Transverse colon (tissue), 4 donors: ENCODE data around the gene ATP9A. TPM values are rescaled to one million over a fixed set of nuclear protein-coding genes. Genes with fewer than 3 reads are reported as not detected.

Experiments used
- DNase-seq: peaks from one replicate; pipeline ENCODE4 v3.0.0-alpha.2; 2019
- H3K27ac ChIP-seq, 4 donors: fragments of 200-600 bp; sonication (generic); 2 replicates each; pipeline ENCODE4 v1.5.1; 2016 to 2018; ENCODE audit warnings: inconsistent platforms in 4 of 4
- H3K27me3 ChIP-seq: fragments of 200-600 bp; sonication (generic); 2 replicates; pipeline ENCODE4 v1.5.1; 2017; ENCODE audit warnings: inconsistent platforms
- H3K36me3 ChIP-seq, 4 donors: fragments of 200-600 bp; sonication (generic); 2 replicates each; pipeline ENCODE4 v1.5.1; 2017 to 2019; ENCODE audit warnings: inconsistent platforms in 4 of 4
- H3K4me1 ChIP-seq, 4 donors: fragments of 200-600 bp; sonication (generic); 2 replicates each; pipeline ENCODE4 v1.5.1; 2017 to 2020; ENCODE audit warnings: inconsistent platforms in 4 of 4
- H3K4me3 ChIP-seq, 4 donors: fragments of 200-600 bp; sonication (generic); 1 replicate in 1 of 4; 2 replicates in 3 of 4; pipeline versions ENCODE4 v1.5.1 to v1.6.1; 2017 to 2019; ENCODE audit warnings: inconsistent platforms in 4 of 4
- H3K9me3 ChIP-seq, 2 donors: fragments of 200-600 bp; sonication (generic); 2 replicates each; pipeline ENCODE4 v1.5.1; 2017 to 2019; ENCODE audit warnings: inconsistent platforms in 2 of 2
- EP300 ChIP-seq: sonication (generic); formaldehyde crosslinking; IDR thresholded peaks from one replicate; pipeline ENCODE4 v1.6.1; 2017; ENCODE audit warnings: antibody characterized with exemption, low read depth
- POLR2A ChIP-seq: fragments of 450-650 bp; IDR thresholded peaks from one replicate; pipeline ENCODE4 v1.6.1; 2016; ENCODE audit warnings: antibody characterized with exemption, mild to moderate bottlenecking, moderate library complexity
- POLR2AphosphoS5 ChIP-seq, 3 donors: sonication (generic); formaldehyde crosslinking; IDR thresholded peaks; one replicate each; pipeline ENCODE4 v1.6.1; 2016; ENCODE audit warnings: antibody characterized with exemption in 3 of 3
- WGBS, 2 donors: methylation state at CpG; one replicate each; pipeline ENCODE4 v1.1.5; 2018; ENCODE audit warnings: low coverage in 1 of 2; 5-methylcytosine and 5-hydroxymethylcytosine counted together
- in situ Hi-C, 4 donors: fragments of 200-750 bp; cut with MboI; loops; one replicate each; pipeline versions ENCODE4 v1.15.0 to v1.15.1; 2017; ENCODE audit warnings: low sequenced_read_pairs in 3 of 4, low pct_ligation_motif_present in 1 of 4, low pct_unique_long_range_greater_than_20kb in 1 of 4
- intact Hi-C: fragments of 100-400 bp; cut with DNase I; formaldehyde crosslinking; loops from one replicate; pipeline ENCODE4 v1.15.1; 2023; ENCODE audit warnings: low total_unique reads
- total RNA-seq, 4 donors: library from RNA; depleted of rRNA; stranded (reverse); fragments of >200 nt; gene quantifications; one replicate each; pipeline ENCODE4 v1.1.0, GENCODE V29; 2016
- TF ChIP-seq, protein P1 (sequence below), 5 experiments: fragments of 200-600 bp in 3 of 5; fragments of 450-650 bp in 2 of 5; sonication (generic) in 3 of 5; IDR thresholded peaks; 1 replicate in 2 of 5; 2 replicates in 3 of 5; pipeline ENCODE4 v1.5.1; 2016 to 2017; ENCODE audit warnings: antibody characterized with exemption in 5 of 5, inconsistent platforms in 3 of 5, mild to moderate bottlenecking in 2 of 5, moderate library complexity in 1 of 5

The ATP9A gene
- total RNA-seq, 4 donors from 2014 or later, result 66.3 to 93.0 (median 78.9) TPM

DNA sequence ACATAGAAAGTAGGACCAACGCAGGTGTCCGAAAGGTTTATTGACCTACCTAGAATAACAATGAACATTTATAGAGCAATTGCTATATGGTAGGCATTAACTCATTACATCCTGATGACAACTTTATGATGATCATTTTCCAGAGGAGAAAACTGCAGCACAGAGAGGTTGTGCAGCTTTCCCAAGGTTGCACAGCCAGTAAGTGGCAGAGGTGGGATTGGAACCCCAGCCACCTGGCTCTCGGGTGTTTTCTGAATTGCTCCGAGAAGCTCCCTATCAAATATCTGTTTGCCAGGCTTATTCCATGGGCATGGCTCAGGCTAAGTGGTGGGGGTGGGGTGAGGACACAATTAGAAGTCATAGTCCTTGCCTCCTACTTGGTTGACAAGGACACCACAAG is 201.6 kb downstream of the ATP9A start:
- H3K4me3 ChIP-seq, result no peak overlapping the region
- in situ Hi-C loops, result no loop called here

DNA sequence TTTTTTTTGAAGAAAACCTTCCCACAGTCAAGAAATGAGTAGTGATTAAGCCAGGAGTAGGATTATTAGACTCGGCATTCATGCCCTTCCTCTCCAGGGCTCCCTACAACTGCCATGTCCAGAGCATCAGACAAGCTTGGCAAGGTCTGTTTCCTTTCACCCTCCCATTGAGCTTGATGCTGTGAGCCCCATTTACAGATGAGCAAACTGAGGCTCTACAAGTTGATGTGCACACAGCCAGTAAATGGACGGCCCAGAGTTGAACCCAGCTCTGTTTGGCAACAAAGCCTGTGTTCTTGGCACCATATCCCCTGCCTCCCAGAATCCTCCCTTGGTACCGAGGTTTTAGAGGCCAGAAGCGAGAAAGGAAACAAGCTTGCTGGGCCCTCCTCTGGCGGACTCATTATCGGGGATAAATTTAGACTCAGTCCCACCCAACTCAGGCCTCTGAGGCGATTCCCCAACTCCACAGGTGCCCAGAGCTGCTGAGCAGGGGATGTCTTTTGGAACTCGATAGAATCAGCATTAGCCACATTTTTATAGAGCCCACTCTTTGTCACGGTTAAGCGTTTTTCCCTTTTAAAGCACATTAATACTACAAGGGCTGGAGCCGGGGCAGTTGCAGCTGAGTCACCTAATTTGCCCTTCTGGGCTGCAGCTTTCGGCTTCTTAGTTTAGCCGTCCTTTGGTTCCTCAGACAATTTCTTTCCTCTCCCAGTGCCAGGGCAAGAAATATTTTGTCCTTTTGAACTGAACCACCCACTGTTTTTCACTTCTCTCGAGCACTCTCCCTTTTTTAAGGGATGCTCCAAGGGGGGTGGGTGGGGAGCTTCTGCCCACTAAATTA is 202.7 kb downstream of the ATP9A start:
- Histone ChIP-seq H3K4me1 (peaks cover 5 to 45% (median 28%) of the 10 kb centered on the region in 4 donors), H3K36me3 (no peaks in the 10 kb centered on the region), H3K4me3 (no peak overlapping the region), H3K27ac (peak overlapping the region in 3 of 4 donors; percentile 23 to 40 (median 38)), H3K9me3 (no peaks in the 10 kb centered on the region), H3K27me3 (peaks cover 51% of the 10 kb centered on the region)
- in situ Hi-C loops (no loop called here), intact Hi-C loops (loop anchor here (10.0 kb wide), 1 partner anchor 121 kb away; no protein-coding TSS in a partner anchor)
- TF ChIP-seq EP300 (no peak), POLR2A (no peak), POLR2AphosphoS5 (IDR thresholded peaks at IDR 0.05) (no peak)
- TF ChIP-seq, protein P1, sequence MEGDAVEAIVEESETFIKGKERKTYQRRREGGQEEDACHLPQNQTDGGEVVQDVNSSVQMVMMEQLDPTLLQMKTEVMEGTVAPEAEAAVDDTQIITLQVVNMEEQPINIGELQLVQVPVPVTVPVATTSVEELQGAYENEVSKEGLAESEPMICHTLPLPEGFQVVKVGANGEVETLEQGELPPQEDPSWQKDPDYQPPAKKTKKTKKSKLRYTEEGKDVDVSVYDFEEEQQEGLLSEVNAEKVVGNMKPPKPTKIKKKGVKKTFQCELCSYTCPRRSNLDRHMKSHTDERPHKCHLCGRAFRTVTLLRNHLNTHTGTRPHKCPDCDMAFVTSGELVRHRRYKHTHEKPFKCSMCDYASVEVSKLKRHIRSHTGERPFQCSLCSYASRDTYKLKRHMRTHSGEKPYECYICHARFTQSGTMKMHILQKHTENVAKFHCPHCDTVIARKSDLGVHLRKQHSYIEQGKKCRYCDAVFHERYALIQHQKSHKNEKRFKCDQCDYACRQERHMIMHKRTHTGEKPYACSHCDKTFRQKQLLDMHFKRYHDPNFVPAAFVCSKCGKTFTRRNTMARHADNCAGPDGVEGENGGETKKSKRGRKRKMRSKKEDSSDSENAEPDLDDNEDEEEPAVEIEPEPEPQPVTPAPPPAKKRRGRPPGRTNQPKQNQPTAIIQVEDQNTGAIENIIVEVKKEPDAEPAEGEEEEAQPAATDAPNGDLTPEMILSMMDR (IDR thresholded peaks at IDR 0.05), result no peak
- 47 to 53% methylated on average over 4 to 14 of the region's 14 CpGs for WGBS, 2 donors
- DNase-seq, result no peak

More for the DNA sequence above, 201.6 kb downstream of the ATP9A start:
- DNase-seq, result no peak
- Histone ChIP-seq H3K9me3 (no peaks in the 10 kb centered on the region), H3K27me3 (peaks cover 40% of the 10 kb centered on the region), H3K4me1 (peaks cover 0 to 36% (median 20%) of the 10 kb centered on the region in 4 donors), H3K27ac (no peak overlapping the region), H3K36me3 (no peaks in the 10 kb centered on the region)
- intact Hi-C loops, result loop anchor here (10.0 kb wide), 1 partner anchor 122 kb away; no protein-coding TSS in a partner anchor
- TF ChIP-seq POLR2A, result no peak
- TF ChIP-seq, protein P1 (IDR thresholded peaks at IDR 0.05), result no peak
- no peak for TF ChIP-seq EP300
- TF ChIP-seq POLR2AphosphoS5 (IDR thresholded peaks at IDR 0.05), result no peak
- WGBS, 2 donors, result 64% methylated on average over 4 of the region's 4 CpGs; no CpG with 5 or more reads in 1 of the 2 donors

DNA sequence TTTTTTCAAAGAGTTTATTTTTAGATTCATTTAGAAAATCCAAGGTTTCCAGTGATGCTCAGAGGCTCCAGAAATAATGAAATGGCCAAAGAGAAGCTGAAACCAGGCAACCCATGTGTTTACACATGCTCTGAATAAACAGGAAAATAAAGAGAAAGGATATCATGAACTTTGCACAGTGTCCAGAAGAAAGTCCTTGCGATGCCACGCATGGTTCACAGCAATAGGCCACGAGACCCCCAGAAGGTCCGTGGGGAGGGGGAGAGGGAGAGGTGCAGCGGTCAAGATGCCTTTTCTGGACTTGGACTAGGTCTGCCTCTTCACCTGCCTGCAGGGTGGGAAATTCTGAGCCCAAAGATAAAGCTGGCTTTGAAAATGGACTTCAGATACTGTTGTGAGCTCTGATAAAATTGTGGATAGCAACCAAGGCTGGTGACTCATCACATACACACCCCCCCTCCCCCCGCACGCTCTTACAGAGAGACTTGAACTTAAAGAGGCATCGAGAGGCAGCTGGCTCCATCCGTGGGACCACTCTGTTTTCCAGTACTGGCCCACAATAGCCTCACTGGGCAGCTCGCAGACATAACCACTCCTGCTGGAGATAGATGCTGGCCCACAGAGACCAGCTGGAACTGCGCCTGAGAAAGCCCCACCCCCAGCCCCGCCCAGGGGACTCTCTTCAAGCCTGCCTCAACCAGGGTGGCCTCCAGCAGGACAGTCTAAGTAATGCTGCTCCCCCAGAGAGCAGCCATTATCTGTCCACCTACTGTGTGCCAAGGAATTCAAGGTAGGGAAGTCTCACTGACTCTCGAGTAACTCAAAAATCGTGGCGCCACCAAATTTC is 204.5 kb downstream of the ATP9A start:
- in situ Hi-C loops, result no loop called here
- H3K27me3 ChIP-seq, result peaks cover 66% of the 10 kb centered on the region
- intact Hi-C loops, result loop anchor here (10.0 kb wide), 1 partner anchor 119 kb away; no protein-coding TSS in a partner anchor

DNA sequence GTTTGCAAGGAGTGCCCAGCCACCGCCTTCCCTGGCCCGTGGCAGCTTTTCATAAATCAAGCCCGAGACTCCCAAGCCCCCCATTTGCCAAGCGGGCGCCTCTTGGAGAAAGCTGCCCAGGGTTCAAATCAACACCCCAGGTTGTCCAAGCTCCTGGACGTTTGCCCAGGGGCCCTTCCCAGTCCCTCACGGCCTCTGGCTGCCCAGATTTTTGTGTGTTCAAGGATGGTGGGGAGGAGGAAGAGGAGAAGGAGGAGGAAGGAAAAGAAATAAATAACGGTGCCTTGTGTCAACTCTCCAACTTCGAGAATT is 205.1 kb downstream of the ATP9A start:
- peak; percentile 26 for DNase-seq
- intact Hi-C loops, result loop anchor here (10.0 kb wide), 1 partner anchor 118 kb away; no protein-coding TSS in a partner anchor
- peaks cover 10 to 49% (median 31%) of the 10 kb centered on the region in 4 donors for H3K4me1 ChIP-seq
- no peaks in the 10 kb centered on the region for H3K36me3 ChIP-seq
- peak overlapping the region in 3 of 4 donors; percentile 31 to 51 (median 43) for H3K4me3 ChIP-seq
- H3K9me3 ChIP-seq, result no peaks in the 10 kb centered on the region
- 0 to 2% methylated on average over 2 to 9 of the region's 9 CpGs for WGBS, 2 donors
- in situ Hi-C loops, result no loop called here
- peaks cover 66% of the 10 kb centered on the region for H3K27me3 ChIP-seq
- no peak for TF ChIP-seq POLR2A
- TF ChIP-seq EP300, result no peak
- TF ChIP-seq, protein P1 (IDR thresholded peaks at IDR 0.05), result no peak
- no peak for TF ChIP-seq POLR2AphosphoS5 (IDR thresholded peaks at IDR 0.05)
- peak overlapping the region; percentile 84 to 89 (median 86) for H3K27ac ChIP-seq

More for the DNA sequence above, 204.5 kb downstream of the ATP9A start:
- Histone ChIP-seq H3K9me3 (no peaks in the 10 kb centered on the region), H3K4me1 (peaks cover 10 to 49% (median 31%) of the 10 kb centered on the region in 4 donors), H3K36me3 (no peaks in the 10 kb centered on the region), H3K4me3 (peak overlapping the region in 2 of 4 donors; percentile 43 to 51), H3K27ac (peak overlapping the region; percentile 84 to 89 (median 86))
- peak; percentile 38 for DNase-seq
- TF ChIP-seq POLR2AphosphoS5 (IDR thresholded peaks at IDR 0.05) (peak in 1 of 3 donors; percentile 27), POLR2A (no peak)
- WGBS, 2 donors, result 25 to 29% methylated on average over 2 to 15 of the region's 15 CpGs
